GM10266 (cell line): ENCODE measurements around the gene FCRL3.

Experiments
- DNase-seq: peaks from one replicate; pipeline ENCODE4 v3.0.0; 2012; ENCODE audit errors: extremely low spot score
- TF ChIP-seq, protein P1 (sequence below): IDR thresholded peaks from 2 replicates; pipeline ENCODE4 v1.5.1; 2012; ENCODE audit warnings: mild to moderate bottlenecking, low read depth; ENCODE audit not compliant: control insufficient read depth, insufficient read depth; ENCODE audit errors: missing control alignments

The FCRL3 gene

DNA sequence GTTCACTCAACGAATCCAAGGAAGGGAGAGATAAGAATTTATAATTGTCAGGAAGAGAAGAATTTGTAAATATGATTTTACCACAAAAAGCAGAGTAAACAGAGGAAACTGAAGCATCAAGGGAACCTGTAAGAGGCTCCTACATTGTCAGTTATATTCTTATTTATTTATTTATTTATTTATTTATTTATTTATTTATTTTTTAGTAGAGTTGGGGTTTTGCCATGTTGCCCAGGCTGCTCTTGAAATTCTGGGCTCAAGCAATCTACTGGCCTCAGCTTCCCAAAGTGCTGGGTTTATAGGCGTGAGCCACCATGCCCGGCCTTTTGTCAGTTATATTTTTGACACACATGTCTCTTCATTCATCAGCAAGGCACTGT lies 47.1 kb downstream of the FCRL3 start:
- TF ChIP-seq, protein P1, sequence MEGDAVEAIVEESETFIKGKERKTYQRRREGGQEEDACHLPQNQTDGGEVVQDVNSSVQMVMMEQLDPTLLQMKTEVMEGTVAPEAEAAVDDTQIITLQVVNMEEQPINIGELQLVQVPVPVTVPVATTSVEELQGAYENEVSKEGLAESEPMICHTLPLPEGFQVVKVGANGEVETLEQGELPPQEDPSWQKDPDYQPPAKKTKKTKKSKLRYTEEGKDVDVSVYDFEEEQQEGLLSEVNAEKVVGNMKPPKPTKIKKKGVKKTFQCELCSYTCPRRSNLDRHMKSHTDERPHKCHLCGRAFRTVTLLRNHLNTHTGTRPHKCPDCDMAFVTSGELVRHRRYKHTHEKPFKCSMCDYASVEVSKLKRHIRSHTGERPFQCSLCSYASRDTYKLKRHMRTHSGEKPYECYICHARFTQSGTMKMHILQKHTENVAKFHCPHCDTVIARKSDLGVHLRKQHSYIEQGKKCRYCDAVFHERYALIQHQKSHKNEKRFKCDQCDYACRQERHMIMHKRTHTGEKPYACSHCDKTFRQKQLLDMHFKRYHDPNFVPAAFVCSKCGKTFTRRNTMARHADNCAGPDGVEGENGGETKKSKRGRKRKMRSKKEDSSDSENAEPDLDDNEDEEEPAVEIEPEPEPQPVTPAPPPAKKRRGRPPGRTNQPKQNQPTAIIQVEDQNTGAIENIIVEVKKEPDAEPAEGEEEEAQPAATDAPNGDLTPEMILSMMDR, result no peak
- DNase-seq, result no peak

DNA sequence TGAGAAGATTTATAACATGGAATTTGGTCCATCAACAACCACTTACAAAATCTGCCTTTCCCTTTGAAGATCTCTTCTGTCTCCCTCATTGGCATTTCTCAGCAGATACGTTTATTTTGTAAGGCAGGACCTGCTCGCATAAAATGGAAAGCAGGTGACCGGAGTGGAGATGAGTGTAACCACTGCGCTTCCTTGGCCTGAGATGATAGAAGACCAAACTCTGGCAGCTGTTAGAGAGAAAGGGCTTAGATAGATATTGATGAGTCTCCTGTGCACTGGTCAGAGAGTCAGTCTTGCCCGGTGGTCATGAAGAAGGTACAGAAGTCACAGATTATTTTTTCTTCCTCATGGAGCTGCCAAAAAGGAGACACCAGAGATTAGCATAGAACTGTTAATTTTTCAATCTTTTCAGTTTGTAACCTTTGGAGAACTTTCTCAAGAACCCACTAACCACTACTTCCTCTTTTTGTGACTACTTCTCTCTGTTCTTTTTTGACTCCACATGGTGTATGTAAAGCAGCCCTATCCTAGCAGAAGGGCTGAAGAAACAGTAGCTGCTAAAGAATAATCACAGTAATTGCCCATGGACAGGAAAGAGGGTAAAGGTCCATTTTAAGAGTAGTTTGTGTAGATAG lies 47.6 kb downstream of the FCRL3 start:
- TF ChIP-seq, protein P1, result no peak
- DNase-seq, result peak; percentile 55

DNA sequence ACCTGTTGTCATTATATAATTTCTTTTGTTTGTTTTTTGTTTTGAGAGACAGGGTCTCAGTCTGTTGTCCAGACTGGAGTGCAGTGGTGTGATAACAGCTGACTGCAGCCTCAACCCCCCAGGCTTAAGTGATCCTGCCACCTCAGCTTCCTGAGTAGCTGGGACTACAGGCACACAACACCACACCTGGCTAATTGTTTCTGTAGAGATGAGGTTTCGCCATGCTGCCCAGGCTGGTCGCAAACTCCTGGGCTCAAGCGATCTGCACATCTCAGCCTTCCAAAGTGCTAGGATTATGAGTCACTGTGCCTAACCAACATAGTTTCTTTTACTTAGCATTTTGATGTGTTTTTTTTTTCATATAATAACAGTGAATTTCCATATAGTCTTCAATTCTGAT lies 52.3 kb downstream of the FCRL3 start:
- TF ChIP-seq, protein P1, result no peak
- DNase-seq, result no peak

DNA sequence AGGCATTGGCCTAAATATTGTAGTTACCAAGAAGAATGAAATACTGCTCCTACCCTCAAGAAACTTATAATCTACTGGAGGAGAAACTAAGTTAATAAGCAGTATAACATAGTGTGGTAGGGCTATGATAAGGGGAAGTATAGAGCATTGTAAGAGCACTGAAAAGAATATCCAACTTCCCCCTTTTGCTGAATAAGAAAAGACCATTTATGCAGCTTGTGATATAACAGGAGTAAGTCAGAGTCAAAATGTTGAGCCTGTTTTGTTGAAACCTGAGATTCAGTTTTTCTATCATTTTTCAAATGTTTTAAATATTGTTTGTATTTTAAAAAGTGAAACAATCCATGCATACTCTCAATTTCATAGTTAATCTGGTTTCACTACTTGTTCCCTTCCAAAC lies 54.4 kb downstream of the FCRL3 start:
- TF ChIP-seq, protein P1, result no peak
- DNase-seq, result no peak

DNA sequence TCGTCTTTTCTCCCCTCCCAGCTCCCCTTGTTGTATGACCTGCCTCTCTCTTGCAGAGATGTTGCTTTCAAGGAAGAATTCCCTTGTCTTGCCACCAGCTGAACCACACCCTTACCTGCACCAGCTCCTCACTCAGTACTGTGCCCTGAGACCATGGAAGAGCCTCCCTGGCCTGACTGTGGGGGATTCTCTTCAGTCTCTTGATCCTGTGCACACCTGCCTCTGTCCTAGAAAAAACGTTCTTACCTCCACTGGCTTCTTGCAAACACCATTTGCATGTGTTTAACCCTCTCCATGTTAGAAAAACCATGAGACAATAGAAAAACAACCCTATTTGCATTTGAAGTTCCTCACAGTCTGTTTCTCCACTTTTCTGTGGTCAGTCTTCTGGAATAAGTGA lies 59.4 kb downstream of the FCRL3 start:
- TF ChIP-seq, protein P1, result no peak
- no peak for DNase-seq

DNA sequence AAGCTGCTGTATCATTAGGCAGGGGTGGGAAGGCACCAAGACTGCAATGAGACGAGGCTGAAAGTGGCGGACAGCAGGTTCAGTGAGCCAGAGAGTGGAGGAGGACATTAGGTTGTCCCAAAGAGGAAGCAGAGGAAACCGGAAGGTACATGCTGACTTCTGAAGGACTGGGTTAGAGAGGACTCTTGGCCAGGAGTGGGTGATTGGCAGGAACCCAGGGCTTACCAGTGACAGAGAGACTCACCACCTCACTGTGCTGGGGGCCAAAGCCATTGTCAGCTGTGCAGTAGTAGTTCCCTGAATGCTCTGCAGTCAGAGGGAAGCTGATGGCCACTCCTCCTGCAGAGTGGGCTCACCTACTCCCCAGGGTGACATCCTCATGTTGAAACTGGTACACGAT lies 60.8 kb downstream of the FCRL3 start:
- TF ChIP-seq, protein P1, result no peak
- DNase-seq, result no peak

DNA sequence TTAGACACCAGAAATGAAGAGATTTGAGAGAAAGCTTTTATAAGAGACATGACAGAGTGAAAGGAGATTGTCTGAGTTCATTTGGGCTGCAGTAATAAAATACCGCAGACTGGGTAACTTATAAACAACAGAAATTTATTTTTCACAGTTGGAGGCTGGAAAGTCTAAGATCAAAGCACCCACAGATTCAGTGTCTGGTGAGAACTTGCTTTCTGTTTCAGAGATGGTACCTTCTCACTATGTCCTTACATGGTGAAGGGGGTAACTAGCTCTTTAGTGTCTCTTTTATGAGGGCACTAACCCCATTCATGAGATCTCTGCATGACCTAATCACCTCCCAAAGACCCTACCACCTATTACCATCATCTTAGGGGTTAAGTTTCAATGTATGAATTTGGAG lies 71.8 kb downstream of the FCRL3 start:
- TF ChIP-seq, protein P1, result no peak
- no peak for DNase-seq
